CD4-positive, alpha-beta T cell (primary cell): Measurements from ENCODE around the gene ADGRG1. TPM values are rescaled to one million over a fixed set of nuclear protein-coding genes. Genes with fewer than 3 reads are reported as not detected.
A peak's percentile ranks its signal among the peaks of the same experiment; 100 is the strongest.

Experiments
- ATAC-seq: fragments of 200-7000 bp; cut with Tn5 transposase; one replicate; pipeline ENCODE4 v1.10.0; 2022; ENCODE audit warnings: mild to moderate bottlenecking; ENCODE audit not compliant: poor library complexity
- CTCF ChIA-PET: fragments of 350-600 bp; sonication (Branson Sonifier 250); formaldehyde crosslinking; loops from one replicate; lab custom pipeline; 2021; ENCODE audit warnings: antibody characterized with exemption, inconsistent platforms; lab: Charles Lee
- POLR2A ChIA-PET: fragments of 350-600 bp; sonication (Branson Sonifier 250); formaldehyde crosslinking; loops from one replicate; lab custom pipeline; 2021; ENCODE audit warnings: antibody characterized with exemption, inconsistent platforms; lab: Charles Lee
- DNase-seq, 14 experiments: peaks; one replicate each; pipeline ENCODE4 v3.0.0-alpha.2; 2013 to 2020; ENCODE audit warnings: mixed read lengths in 2 of 14
- H3K27ac ChIP-seq, 2 donors: one replicate each; pipeline versions ENCODE4 v1.5.1 to v1.7.0; 2013; ENCODE audit warnings: low read length in 2 of 2, low read depth in 1 of 2, mild to moderate bottlenecking in 1 of 2
- H3K27me3 ChIP-seq, 2 experiments: 1 replicate in 1 of 2; 2 replicates in 1 of 2; pipeline versions ENCODE4 v1.6.1 to v1.7.0; 2013; ENCODE audit warnings: low read length in 2 of 2, control low read depth in 1 of 2, mild to moderate bottlenecking in 1 of 2, moderate library complexity in 1 of 2; ENCODE audit not compliant: insufficient read depth in 2 of 2, control insufficient read depth in 1 of 2
- H3K36me3 ChIP-seq: one replicate; pipeline ENCODE4 v1.6.1; 2013; ENCODE audit warnings: low read length, control low read depth; ENCODE audit not compliant: insufficient read depth
- H3K4me1 ChIP-seq: one replicate; pipeline ENCODE4 v1.6.1; 2013; ENCODE audit warnings: low read length, control low read depth; ENCODE audit not compliant: insufficient read depth
- H3K4me3 ChIP-seq: one replicate; pipeline ENCODE4 v1.5.1; 2013; ENCODE audit warnings: mild to moderate bottlenecking, low read length, moderate library complexity
- H3K9me3 ChIP-seq, 2 experiments: 1 replicate in 1 of 2; 2 replicates in 1 of 2; pipeline versions ENCODE4 v1.6.1 to v1.7.0; 2013; ENCODE audit warnings: low read length in 2 of 2, mild to moderate bottlenecking in 2 of 2, control low read depth in 1 of 2, moderate library complexity in 1 of 2; ENCODE audit not compliant: control insufficient read depth in 1 of 2, insufficient read depth in 1 of 2
- H3K27ac Mint-ChIP-seq: one replicate; pipeline ENCODE4 v1.8.0; 2020; ENCODE audit warnings: mixed read lengths
- H3K27me3 Mint-ChIP-seq: one replicate; pipeline ENCODE4 v1.8.0; 2021; ENCODE audit warnings: mixed read lengths
- H3K36me3 Mint-ChIP-seq: one replicate; pipeline ENCODE4 v1.8.0; 2021; ENCODE audit warnings: low read depth, mixed read lengths
- H3K4me1 Mint-ChIP-seq: one replicate; pipeline ENCODE4 v1.8.0; 2021; ENCODE audit warnings: low read depth, mixed read lengths
- H3K4me3 Mint-ChIP-seq: one replicate; pipeline ENCODE4 v1.8.0; 2020; ENCODE audit warnings: mild to moderate bottlenecking, mixed read lengths
- H3K9me3 Mint-ChIP-seq: one replicate; pipeline ENCODE4 v1.8.0; 2020; ENCODE audit warnings: mixed read lengths
- CTCF ChIP-seq: fragments of 200-600 bp; IDR thresholded peaks from one replicate; pipeline ENCODE4 v1.8.0; 2022; ENCODE audit warnings: antibody characterized with exemption, mild to moderate bottlenecking
- intact Hi-C, 2 experiments: fragments of 100-400 bp; cut with DNase I in 1 of 2; cut with micrococcal nuclease in 1 of 2; formaldehyde crosslinking; loops; one replicate each; pipeline versions ENCODE4 v1.15.1 to v1.9.0; 2023 to 2025; cut with DNase I, micrococcal nuclease
- total RNA-seq, 174 experiments: library from RNA in 2 of 174; stranded (reverse) in 2 of 174; gene quantifications; one replicate each; pipeline ENCODE4 v1.2.3 and lab custom pipeline; 2021 to 2026

ADGRG1 gene
- total RNA-seq, 2 experiments from 2014 or later: 1.8 to 2.3 TPM

- ChIA-PET CTCF (interaction anchor here (0.9 to 2.5 kb wide), 3 partner anchors 9 to 19 kb away, joined by 3 to 9 read pairs (median 5); no protein-coding TSS in a partner anchor), POLR2A (interaction anchor here (0.6 to 1.7 kb wide), 4 partner anchors 9 to 126 kb away, joined by 3 to 8 read pairs (median 4); partner anchors contain the start of gene KATNB1)
- no peak for TF ChIP-seq CTCF
- Histone ChIP-seq H3K9me3 (no peaks in the 10 kb centered on the region), H3K27ac (peak overlapping the region in 1 of 2 donors; percentile 1), H3K4me1 (peaks cover 26% of the 10 kb centered on the region), H3K4me3 (peak overlapping the region; percentile 26), H3K36me3 (no peaks in the 10 kb centered on the region), H3K27me3 (no peaks in the 10 kb centered on the region)
- DNase-seq: peak in 10 of 14 experiments; percentile 11 to 79 (median 35)
- Mint-ChIP-seq H3K4me1 (peaks cover 16% of the 10 kb centered on the region), H3K27me3 (no peaks in the 10 kb centered on the region), H3K36me3 (no peaks in the 10 kb centered on the region), H3K4me3 (peak overlapping the region; percentile 46), H3K9me3 (no peaks in the 10 kb centered on the region), H3K27ac (peak overlapping the region; percentile 76)
- intact Hi-C loops: no loop called here
- ATAC-seq: peak; percentile 96
These were observed 18.7 kb upstream of the ADGRG1 start for GRCh38 chr16:57609541-57610401.

- H3K4me3 ChIP-seq: no peak overlapping the region
- H3K27me3 ChIP-seq: no peaks in the 10 kb centered on the region
- H3K4me1 Mint-ChIP-seq: peaks cover 16% of the 10 kb centered on the region
- H3K4me3 Mint-ChIP-seq: no peak overlapping the region
- no peak overlapping the region for H3K27ac Mint-ChIP-seq
- H3K9me3 Mint-ChIP-seq: no peaks in the 10 kb centered on the region
- H3K4me1 ChIP-seq: peaks cover 26% of the 10 kb centered on the region
- H3K9me3 ChIP-seq: no peaks in the 10 kb centered on the region
- POLR2A ChIA-PET: interaction anchor here (0.6 to 1.1 kb wide), 3 partner anchors 9 to 19 kb away, joined by 3 to 6 read pairs (median 3); no protein-coding TSS in a partner anchor
- ATAC-seq (no peak), DNase-seq (no peak)
- no peak for TF ChIP-seq CTCF
- H3K27ac ChIP-seq: no peak overlapping the region
- CTCF ChIA-PET: interaction anchor here (2.5 kb wide), 1 partner anchor 20 kb away, joined by 9 read pairs; no protein-coding TSS in a partner anchor
- H3K36me3 ChIP-seq: no peaks in the 10 kb centered on the region
- intact Hi-C loops: no loop called here
- H3K27me3 Mint-ChIP-seq: no peaks in the 10 kb centered on the region
- H3K36me3 Mint-ChIP-seq: no peaks in the 10 kb centered on the region
These were observed 17.8 kb upstream of the ADGRG1 start for GRCh38 chr16:57610611-57611010.

- CTCF ChIA-PET: interaction anchor here (2.5 kb wide), 1 partner anchor 20 kb away, joined by 9 read pairs; no protein-coding TSS in a partner anchor
- no peak overlapping the region for H3K4me3 ChIP-seq
- Mint-ChIP-seq H3K4me3 (no peak overlapping the region), H3K36me3 (no peaks in the 10 kb centered on the region), H3K27ac (no peak overlapping the region), H3K9me3 (no peaks in the 10 kb centered on the region), H3K27me3 (no peaks in the 10 kb centered on the region), H3K4me1 (peaks cover 16% of the 10 kb centered on the region)
- no peak for DNase-seq
- no peaks in the 10 kb centered on the region for H3K36me3 ChIP-seq
- H3K27me3 ChIP-seq: no peaks in the 10 kb centered on the region
- ATAC-seq: no peak
- intact Hi-C loops: no loop called here
- no peak for TF ChIP-seq CTCF
- POLR2A ChIA-PET: interaction anchor here (1.1 kb wide), 1 partner anchor 10 kb away, joined by 6 read pairs; no protein-coding TSS in a partner anchor
- no peak overlapping the region for H3K27ac ChIP-seq
- no peaks in the 10 kb centered on the region for H3K9me3 ChIP-seq
- peaks cover 26% of the 10 kb centered on the region for H3K4me1 ChIP-seq
These were observed 17.2 kb upstream of the ADGRG1 start for GRCh38 chr16:57611181-57611580.
